GM18520 (cell line): Measurements from ENCODE around the gene CFAP44.
"Not testable (repeated sequence)": the region's sequence is repeated elsewhere in the genome, so short reads cannot be mapped to it uniquely, and the experiment has no call there.

ENCODE experiments used
- ATAC-seq: cut with Tn5 transposase; IDR thresholded peaks from one replicate; pipeline ENCODE4 v1.9.1; 2021; ENCODE audit not compliant: unreplicated experiment

CFAP44 gene, protein sequence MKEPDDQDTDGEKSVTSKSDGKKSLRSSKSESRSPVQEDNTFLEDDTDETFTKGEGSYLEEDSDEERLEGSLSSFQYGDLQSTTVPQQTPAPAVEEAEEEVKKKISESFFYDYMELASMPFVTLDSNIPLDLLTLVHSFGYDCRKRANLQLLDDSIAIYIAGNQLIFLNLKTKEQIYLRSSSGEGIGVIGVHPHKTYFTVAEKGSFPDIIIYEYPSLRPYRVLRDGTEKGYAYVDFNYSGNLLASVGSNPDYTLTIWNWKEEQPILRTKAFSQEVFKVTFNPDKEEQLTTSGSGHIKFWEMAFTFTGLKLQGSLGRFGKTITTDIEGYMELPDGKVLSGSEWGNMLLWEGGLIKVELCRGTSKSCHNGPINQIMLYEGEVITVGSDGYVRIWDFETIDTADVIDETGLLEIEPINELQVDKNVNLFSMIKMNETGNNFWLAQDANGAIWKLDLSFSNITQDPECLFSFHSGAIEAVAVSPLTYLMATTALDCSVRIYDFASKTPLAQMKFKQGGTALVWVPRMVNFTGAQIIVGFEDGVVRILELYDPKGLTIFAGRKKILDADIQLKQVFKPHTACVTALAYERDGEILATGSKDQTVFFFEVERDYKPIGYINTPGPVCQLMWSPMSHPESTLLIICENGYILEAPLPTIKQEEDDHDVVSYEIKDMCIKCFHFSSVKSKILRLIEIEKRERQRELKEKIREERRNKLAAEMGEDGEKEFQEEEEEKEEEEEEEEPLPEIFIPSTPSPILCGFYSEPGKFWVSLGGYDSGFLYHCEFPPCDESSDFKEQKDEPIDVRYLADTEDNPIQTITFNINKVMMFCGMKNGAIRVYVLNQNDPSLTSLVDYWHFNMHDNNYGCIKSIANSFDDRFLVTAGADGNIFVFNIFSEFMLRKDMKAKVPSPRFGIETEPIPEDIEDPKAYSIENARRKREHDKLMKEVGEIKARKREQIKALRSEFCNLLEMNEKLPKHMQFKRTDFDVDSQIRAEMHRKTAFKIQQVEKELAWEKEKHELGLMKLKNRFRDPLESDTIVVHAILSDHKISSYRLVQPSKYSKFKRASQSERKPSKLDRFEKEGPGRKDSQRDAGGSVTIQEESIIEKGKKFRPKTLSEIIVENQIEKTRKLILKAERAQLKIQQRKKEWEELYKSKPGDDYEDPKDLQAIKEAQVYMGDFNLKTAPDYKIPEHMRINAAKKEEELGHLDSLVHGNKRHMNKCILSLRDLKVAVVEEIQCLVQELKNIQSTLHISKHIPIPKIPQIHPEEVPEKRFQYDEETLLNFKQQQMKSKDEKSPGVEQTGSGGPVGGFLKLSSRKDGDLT (N-terminal part only)

DNA sequence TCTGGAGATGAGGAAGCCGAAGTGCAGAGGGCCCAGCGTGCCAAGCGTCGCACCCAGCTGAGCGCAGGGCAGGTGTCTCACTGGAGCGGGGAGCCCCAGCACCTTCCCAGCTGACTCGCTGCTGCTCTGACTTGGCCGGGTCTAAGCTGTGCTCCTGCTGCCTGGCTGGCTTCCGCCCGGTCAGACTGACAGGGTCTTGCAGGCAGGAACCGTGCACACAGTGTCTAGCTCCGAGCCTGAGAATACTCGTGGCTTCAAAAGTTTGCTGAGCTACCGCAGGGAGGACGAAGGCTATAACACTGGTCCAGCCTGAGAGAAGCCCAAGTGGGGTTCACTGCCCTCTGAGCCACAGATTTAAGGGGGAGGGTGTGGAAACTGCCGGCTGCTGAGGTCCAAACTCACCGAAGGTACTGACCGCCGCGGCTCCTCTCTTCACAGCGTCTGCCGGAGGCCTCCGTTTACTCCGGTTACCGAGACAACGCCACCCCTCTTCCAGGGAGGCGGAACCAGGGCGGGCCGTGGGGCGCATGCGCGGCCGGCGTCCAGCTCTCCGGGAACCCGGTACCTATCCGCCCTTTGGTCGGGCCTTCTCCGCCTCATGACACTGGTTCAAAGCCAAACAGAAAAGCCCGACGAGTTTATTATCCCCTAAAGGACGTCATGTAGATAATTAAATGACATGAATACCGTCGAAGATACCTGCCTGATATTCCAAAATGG is at the start of gene CFAP44:
Gene CFAP44, minus strand, starts transcription at position 443 of the 720 bp plus-strand sequence. CDS start 7,829 bp downstream, outside the sequence.
- no peak for ATAC-seq

DNA sequence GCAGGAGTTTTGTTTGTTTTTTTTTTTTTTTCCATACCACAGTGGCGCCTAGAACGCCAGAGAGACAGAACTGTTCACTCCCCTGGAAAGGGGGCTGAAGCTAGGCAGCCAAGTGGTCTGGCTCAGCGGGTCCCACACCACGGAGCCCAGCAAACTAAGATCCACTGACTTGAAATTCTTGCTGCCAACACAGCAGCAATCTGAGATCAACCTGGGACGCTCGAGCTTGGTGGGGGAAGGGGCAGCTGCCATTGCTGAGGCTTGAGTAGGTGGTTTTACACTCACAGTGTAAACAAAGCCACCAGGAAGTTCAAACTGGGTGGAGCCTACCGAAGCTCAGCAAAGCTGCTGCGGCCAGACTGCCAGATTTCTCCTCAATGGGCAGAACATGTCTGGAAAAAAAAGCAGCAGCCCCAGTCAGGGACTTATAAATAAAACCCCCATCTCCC is 43.9 kb upstream of the CFAP44 start:
- ATAC-seq, result no peak

DNA sequence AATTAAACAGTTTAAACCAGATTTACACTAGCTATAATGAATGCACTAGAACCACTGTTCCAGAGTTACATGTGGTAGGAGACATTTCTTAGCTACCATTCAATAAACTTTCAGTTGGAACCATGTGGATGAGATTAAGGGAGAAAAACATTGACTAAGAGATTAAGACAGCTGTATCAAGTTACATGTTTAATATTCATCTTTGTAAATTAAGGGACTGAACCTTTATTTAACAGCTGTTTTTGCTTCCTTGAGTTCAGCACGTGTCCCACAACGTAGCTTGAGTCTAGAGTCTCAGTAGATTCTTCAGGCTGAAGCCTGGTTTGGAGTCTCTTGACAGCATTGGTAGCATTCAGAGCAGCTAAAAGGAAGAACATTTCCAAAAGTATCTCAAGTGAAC is 27.2 kb upstream of the CFAP44 start:
- ATAC-seq, result no peak

DNA sequence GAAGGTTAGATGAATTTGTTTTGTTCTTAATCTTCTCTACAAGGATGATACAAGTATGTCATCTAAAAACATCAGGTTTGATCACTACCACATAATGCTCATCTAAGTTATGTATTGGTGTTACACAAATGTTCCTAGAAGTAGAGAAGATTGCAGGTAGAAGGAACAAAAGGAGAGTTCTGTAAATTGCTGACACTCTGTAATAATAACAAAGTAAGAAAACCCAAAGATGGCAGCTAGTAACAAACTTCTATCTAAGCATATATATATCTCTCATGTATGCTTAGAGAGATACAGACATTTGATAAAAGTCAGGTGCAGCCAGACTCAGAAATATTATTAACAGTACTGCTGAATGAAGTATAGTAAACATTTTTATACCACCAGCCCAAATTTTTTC is 20.2 kb upstream of the CFAP44 start:
- ATAC-seq, result no peak

DNA sequence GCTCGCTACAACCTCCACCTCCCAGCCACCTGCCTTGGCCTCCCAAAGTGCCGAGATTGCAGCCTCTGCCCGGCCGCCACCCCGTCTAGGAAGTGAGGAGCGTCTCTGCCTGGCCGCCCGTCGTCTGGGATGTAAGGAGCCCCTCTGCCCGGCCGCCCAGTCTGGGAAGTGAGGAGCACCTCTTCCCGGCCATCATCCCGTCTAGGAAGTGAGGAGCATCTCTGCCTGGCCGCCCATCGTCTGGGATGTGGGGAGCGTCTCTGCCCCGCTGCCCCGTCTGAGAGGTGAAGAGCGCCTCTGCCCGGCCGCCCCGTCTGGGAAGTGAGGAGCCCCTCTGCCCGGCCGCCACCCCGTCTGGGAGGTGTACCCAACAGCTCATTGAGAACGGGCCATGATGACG is 17.3 kb upstream of the CFAP44 start:
- ATAC-seq, result not testable (repeated sequence)

DNA sequence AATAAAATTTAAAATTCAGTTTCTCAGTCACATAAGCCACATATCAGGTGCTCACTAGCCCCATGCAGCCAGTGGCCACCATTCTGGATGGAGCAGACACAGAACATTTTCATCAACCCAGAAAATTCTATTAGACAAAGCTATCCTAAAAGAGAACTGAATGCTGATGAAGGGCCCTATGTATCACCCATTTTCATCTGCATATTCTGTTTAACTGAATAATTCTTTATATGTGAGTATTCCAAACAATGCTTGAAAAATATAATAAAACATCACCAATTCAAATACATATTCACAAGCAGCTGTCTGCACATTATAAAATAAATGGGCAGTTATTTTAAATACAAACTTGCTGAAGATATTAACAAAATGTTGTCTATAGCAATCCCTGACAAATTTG is 14.2 kb upstream of the CFAP44 start:
- ATAC-seq, result no peak

DNA sequence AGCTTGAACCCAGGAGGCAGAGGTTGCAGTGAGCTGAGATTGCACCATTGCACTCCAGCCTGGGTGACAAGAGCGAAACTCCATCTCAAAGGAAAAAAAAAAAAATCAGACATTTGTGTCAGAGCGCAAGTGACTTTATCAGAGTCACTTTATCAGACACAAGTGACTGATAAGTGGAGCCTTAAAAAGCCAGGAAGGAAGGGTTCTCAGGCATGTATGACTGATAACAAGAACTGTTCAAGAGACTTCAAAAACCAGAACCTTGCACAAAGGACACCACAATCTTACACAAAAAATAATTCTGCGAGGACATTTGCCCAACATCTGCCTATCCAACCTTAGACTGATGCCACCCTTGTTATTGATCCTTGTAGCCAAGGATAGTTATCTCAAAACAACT is 13.3 kb upstream of the CFAP44 start:
- ATAC-seq, result no peak

DNA sequence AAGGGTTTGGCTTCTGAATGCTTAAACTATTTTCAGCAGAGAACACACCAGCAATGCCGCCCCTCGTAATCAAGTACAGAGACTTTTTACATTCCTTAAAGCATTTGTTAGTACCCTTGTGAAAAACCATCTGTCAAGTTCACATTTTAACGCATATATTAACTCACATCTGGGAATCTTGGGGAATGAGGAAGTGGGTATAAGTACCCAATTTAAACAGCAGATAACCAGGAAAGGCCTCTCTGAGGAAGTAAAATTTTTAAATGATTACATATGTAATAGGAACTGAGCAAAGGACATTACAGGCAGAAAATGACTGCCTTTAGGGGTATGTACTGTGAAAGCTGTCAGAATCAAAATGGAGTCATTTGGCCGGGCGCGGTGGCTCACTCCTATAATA is 12.8 kb upstream of the CFAP44 start:
- no peak for ATAC-seq

DNA sequence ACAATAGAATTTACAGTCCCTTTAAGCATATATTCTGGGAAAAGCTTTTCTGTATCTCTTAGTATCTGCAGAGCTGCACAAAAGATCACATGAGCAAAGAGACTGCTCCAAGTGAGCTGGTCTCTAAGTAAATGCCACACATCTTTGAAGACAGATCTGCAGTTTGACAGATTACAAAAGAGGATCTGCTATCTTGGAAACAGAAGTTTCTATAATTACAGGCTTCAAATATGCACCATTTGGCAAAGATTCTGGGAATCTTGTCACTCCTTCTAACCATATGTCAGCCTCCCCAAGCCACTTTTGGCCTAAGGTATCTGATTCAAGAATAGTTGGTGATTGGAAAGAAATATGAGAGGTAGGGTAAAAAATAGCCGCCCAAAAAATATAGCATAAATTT is 9.6 kb upstream of the CFAP44 start:
- no peak for ATAC-seq

DNA sequence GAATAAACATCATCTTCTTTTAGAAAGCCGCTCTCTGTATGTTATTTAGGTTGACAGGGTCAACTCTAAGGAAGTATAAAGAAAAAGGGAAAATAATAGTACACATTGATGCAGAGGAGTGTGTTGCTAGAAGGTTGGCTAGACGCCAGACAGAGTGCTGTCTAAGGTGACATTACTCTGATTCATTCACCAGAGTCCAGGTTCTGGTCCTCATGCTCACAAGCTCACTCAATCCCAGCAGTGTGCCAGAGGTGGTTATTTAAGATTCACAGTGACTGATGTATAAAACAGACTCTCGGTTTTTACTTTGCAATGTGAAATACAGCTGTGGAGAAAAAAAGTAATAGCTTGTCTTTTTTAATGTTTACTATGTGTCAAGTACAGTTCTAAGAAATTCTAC is 1.7 kb downstream of the CFAP44 start:
- no peak for ATAC-seq

DNA sequence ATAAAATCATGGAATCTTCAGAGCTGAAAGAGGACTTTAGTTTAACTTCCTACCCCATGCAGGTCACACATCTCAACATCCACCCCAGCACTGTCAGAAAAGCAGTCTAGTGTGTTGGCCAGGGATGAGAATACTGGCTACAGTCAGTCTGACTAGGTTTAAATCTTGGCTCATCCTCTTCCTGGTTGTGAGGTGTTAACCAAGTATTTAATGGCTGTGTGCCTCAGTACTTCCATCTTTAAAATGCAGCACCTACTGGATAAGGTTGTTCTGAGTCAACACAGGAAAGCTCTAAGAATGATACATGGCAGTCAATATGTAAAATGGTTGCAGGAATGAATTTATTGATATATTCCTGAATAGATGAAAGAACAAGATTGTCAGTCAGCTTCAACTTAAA is 3.1 kb downstream of the CFAP44 start:
- no peak for ATAC-seq

DNA sequence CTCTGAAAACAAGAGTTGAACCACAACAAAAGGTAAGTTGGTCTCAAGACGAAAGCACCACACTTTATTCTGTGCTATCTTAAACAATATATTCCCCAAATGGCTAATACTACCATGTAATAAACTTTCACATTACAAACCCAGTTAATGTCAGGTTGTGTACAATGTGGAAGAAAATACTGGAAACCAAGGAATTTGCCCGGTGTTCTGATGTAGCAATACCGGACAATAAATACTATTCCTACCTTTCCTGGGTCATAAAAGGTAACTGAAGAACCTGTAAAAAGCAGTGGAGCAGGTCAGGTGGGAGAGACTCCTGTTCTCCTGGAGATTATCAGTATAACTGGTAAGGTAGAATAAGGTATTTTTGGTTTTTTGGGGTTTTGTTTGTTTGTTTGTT is 3.9 kb downstream of the CFAP44 start:
- no peak for ATAC-seq

DNA sequence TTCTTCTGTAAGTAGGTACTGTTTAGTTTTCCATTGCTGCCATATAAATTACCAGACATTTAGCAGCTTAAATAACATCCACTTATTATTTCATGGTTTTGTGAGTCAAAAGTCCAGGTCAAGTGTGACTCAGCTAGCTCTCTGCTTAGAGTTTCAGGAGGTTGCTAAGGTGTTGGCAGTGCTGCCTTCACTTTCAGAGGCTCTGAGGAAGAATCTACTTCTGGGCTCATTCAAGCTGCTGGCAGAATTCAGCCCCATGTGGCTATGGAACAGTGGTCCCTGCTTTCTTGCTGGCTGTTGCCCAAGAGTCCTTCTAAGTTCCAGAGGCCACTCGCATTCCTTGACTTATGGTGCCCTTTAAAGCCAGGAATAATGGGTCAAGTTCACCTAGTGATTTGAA is 4.5 kb downstream of the CFAP44 start:
- peak; percentile 61 for ATAC-seq

DNA sequence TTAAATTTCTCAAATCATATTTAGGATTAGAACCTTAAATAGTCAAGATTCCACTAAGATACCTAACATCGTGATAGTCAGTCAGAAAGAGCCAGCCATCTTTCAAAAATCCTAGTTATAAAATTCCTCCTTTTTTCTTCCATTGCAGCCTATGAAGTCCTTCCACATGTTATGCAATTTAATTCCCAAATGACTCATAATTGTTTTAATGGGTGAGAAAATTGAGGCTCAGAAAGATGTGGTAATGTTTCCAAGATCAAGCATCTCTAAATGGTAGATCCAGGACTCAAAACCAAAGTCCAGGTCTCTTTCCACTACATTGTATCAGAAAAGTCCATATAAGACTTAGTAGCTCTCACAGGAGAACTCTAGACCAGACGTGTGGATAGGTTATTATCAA is 9.5 kb downstream of the CFAP44 start:
- ATAC-seq, result no peak

DNA sequence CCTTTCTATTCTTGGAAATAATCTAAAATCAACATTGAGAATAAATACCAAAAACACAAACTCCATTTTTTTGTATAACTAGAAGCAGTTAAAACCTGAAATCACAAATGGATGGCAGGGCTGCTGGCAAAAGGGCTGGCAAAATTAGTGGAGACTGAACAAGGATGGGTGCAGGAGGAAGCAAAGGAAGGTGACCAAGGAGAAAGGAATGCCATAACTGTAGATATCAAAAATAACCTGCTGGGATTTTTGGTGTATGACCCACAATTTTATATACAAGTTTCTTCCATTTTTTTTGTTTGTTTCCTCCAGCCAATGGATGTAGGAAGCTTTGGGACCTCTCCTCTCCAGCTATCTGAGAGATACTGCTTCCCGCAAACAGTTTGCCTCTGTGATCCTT is 12.7 kb downstream of the CFAP44 start:
- no peak for ATAC-seq

DNA sequence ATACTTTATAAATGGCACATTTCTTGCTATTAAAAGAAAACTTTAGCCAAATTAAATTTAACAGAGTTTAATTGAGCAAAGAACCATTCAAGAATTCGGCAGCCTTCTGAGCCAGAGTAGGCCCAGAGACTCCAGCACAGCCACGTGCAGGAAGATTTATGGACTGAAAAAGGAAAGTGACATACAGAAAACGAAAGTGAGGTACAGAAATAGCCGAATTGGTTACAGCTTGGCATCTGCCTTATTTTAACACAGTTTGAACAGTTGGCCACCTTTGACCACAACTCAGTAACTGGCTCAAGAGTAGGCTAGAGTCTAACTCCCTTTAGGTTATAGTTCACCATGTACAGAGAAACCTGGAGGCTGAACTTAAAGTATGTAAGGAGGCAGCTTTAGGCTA is 17.6 kb downstream of the CFAP44 start:
- ATAC-seq, result no peak

DNA sequence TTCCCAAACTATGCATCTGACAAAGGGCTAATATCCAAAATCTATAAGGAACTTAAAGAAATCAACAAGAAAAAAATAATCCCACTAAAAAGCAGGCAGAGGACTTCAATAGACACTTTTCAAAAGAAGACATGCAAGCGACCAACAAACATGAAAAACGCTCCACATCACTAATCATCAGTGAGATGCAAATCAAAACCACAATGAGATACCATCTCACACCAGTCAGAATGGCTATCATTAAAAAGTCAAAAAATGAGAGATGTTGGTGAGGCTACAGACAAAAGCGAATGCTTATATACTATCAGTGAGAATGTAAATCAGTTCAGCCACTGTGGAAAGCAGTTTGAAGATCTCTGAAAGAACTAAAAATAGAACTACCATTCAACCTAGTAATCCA is 20.2 kb downstream of the CFAP44 start:
- no peak for ATAC-seq

DNA sequence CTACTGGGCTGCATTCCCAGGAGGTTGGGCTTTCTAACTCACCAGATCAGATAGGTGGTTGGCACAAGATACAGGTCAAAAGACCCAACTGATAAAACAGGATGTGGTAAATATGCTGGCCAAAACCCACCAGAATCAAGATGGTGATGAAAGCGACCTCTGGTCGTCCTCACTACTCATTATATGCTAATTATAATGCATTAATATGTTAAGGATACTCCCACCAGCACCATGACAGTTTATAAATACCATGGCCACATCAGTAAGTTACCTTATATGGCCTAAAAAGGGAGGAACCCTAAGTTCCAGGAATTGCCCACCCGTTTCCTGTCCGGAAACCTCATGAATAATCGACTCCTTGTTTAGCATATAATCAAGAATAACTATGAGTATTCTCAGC is 31.6 kb downstream of the CFAP44 start:
- no peak for ATAC-seq

DNA sequence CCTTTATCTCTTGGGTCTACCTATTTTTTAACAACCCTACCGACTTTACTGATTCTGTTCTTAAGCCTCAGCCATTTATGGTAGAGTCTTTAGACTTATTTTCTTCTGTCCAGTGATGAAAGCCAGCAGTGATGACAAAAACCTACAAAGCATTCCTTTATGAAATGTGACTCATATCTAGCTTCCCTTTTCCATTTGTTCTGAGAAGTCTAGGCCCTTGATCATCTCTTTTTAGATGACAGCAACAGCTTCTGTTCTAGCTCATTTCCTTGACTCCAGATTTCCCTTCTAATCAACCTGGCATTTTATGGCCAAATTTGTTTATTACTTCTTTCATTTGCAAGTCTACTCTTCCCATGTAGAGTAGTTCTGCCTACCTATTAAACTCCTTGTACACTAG is 36.1 kb downstream of the CFAP44 start:
- ATAC-seq, result no peak

DNA sequence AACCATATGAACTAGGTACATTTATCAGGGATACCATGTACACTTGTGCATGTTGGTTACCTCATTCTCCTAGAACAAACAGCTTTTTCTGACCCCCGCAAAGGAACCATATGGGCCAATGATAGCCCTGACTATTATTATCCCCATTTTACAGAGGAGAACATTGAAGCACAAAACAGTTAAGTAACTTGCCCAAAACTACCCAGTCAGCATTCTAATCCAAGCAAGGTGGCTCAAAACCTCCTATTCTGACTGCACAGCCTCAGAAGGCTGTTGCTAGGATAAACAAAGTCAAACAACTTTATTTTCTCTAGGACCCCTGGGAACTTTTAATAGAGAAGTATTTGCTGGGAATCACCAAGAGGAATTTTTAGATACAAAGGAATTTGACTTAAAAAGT is 36.7 kb downstream of the CFAP44 start:
- no peak for ATAC-seq
